CD4-positive, alpha-beta memory T cell (primary cell): ENCODE data around the gene CBX8. TPM values are rescaled to one million over a fixed set of nuclear protein-coding genes. Genes with fewer than 3 reads are reported as not detected.
A peak's percentile ranks its signal among the peaks of the same experiment; 100 is the strongest.

Experiments used
- CTCF ChIA-PET: fragments of 350-600 bp; sonication (Branson Sonifier 250); formaldehyde crosslinking; loops from one replicate; lab custom pipeline; 2021; ENCODE audit warnings: inconsistent platforms; ENCODE audit not compliant: partially characterized antibody; lab: Charles Lee
- POLR2A ChIA-PET: fragments of 350-600 bp; sonication (Branson Sonifier 250); formaldehyde crosslinking; loops from one replicate; lab custom pipeline; 2021; ENCODE audit not compliant: partially characterized antibody; lab: Charles Lee
- DNase-seq, 5 donors: peaks; one replicate each; pipeline versions ENCODE4 v3.0.0 to v3.0.0-alpha.2; 2020 to 2022; ENCODE audit warnings: mixed read lengths in 1 of 5
- H3K27ac ChIP-seq: one replicate; pipeline ENCODE4 v1.7.0; 2013; ENCODE audit warnings: low read depth, low read length
- H3K27me3 ChIP-seq: 2 replicates; pipeline ENCODE4 v1.7.0; 2013; ENCODE audit warnings: mild to moderate bottlenecking, low read length, moderate library complexity; ENCODE audit not compliant: insufficient read depth
- H3K36me3 ChIP-seq: 2 replicates; pipeline ENCODE4 v1.7.0; 2013; ENCODE audit warnings: mild to moderate bottlenecking, low read length, moderate library complexity; ENCODE audit not compliant: insufficient read depth
- H3K4me1 ChIP-seq: 2 replicates; pipeline ENCODE4 v1.7.0; 2013; ENCODE audit warnings: mild to moderate bottlenecking, low read length, moderate library complexity; ENCODE audit not compliant: insufficient read depth
- H3K4me3 ChIP-seq, 2 donors: one replicate each; pipeline ENCODE4 v1.7.0; 2013; ENCODE audit warnings: low read length in 2 of 2, mild to moderate bottlenecking in 1 of 2
- H3K9me3 ChIP-seq, 2 donors: one replicate each; pipeline ENCODE4 v1.7.0; 2013; ENCODE audit warnings: low read length in 2 of 2, control low read depth in 1 of 2; ENCODE audit not compliant: control insufficient read depth in 1 of 2
- H3K27ac Mint-ChIP-seq, 7 donors: one replicate each; pipeline ENCODE4 v1.8.0; 2020 to 2021; ENCODE audit warnings: mixed read lengths in 7 of 7, mild to moderate bottlenecking in 6 of 7, inconsistent platforms in 3 of 7, moderate library complexity in 3 of 7
- H3K27me3 Mint-ChIP-seq, 2 donors: one replicate each; pipeline ENCODE4 v1.8.0; 2020 to 2021; ENCODE audit warnings: mixed read lengths in 2 of 2
- H3K36me3 Mint-ChIP-seq, 2 donors: one replicate each; pipeline ENCODE4 v1.8.0; 2020 to 2021; ENCODE audit warnings: mixed read lengths in 2 of 2, inconsistent platforms in 1 of 2, mild to moderate bottlenecking in 1 of 2
- H3K4me1 Mint-ChIP-seq, 4 donors: one replicate each; pipeline ENCODE4 v1.8.0; 2020 to 2021; ENCODE audit warnings: mixed read lengths in 4 of 4, mild to moderate bottlenecking in 1 of 4
- H3K4me3 Mint-ChIP-seq, 8 donors: one replicate each; pipeline ENCODE4 v1.8.0; 2020 to 2021; ENCODE audit warnings: mixed read lengths in 8 of 8, mild to moderate bottlenecking in 7 of 8, moderate library complexity in 6 of 8, inconsistent platforms in 3 of 8
- H3K9me3 Mint-ChIP-seq, 8 donors: one replicate each; pipeline ENCODE4 v1.8.0; 2020 to 2021; ENCODE audit warnings: mixed read lengths in 8 of 8, mild to moderate bottlenecking in 5 of 8, inconsistent platforms in 3 of 8, moderate library complexity in 1 of 8
- intact Hi-C: fragments of 100-400 bp; cut with micrococcal nuclease; formaldehyde crosslinking; loops from one replicate; pipeline ENCODE4 v1.15.1; 2023
- polyA plus RNA-seq, 2 donors: library from polyadenylated mRNA; unstranded; fragments of 300-500 nt; fragmentation: Illumina TruSeq; gene quantifications; one replicate each; pipeline ENCODE4 v1.2.3, GENCODE V29; 2021
- total RNA-seq, 2 experiments: library from RNA; stranded (reverse); gene quantifications; one replicate each; pipeline ENCODE4 v1.2.3, GENCODE V29; 2021

Gene CBX8
- total and polyA plus RNA-seq, 4 experiments from 2014 or later: 0.29 to 4.1 (median 1.6) TPM

DNA sequence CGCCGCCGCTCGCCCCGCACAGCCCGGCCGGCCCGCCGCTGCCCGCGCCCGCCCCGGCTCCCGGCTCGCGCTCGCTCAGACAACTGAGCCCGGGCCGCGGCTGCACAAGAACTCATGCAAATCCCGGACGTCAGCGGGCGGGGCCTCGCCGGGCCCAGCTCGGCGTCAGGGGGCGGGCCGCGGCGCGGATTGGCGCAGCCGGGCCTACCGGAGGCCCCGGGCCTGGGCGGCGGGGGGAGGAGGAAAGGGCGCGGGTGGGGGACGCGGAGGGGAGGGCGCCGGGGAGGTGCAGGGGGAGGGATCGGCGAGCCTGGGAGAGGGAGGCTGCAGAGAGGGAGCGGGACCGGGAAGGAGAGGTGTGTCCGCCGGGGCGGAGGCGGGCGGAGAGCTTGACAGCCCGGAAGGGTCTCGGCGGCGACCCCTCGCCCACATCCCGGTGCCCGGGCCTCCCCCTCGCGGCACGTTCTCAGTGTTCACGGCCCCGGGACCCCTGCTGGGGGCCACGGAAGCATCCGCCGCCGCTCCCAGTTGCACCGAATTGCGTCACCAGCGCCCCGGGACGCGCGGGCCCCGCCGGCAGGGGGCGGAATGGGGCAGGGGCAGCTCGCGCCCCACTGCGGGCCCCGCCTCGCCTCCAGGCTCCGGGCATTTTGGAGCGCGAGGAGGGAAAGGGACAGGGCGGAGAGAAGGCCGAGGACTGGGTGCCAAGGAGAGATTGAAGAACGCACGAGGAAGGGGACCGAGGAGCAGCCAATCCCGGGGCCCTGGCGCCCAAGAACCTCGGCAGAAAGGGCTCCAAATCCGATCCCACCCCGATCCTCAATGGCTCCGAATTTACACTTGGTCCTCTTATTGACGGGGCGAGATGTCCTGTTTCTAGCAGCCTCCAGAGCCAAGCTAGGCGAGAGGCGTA, 42.7 kb upstream of the CBX8 start, which contains the start of gene CBX4:
CBX4 (minus strand) TSS at position 85 of the 913 bp plus-strand sequence. CDS start 189 bp downstream, outside the sequence.
- intact Hi-C loops: loop anchor here (2.0 to 10.0 kb wide), 3 partner anchors 29 to 157 kb away; no protein-coding TSS in a partner anchor
- Mint-ChIP-seq H3K4me3 (peak within 1 kb of the TSS; percentile 91 to 97 (median 96)), H3K27ac (peak within 1 kb of the TSS; percentile 89 to 98 (median 95)), H3K9me3 (peaks cover 0 to 6% (median 0%) of the 10 kb centered on the region in 8 donors), H3K36me3 (peaks cover 12 to 16% of the 10 kb centered on the region in 2 donors), H3K4me1 (peaks cover 12 to 65% (median 40%) of the 10 kb centered on the region in 4 donors), H3K27me3 (peaks cover 10 to 13% of the 10 kb centered on the region in 2 donors)
- Histone ChIP-seq H3K9me3 (no peaks in the 10 kb centered on the region), H3K36me3 (peaks cover 9% of the 10 kb centered on the region), H3K27ac (peak within 1 kb of the TSS; percentile 52), H3K4me1 (peaks cover 75% of the 10 kb centered on the region), H3K27me3 (peaks cover 37% of the 10 kb centered on the region), H3K4me3 (peak within 1 kb of the TSS; percentile 89 to 99)
- DNase-seq: peak; percentile 85 to 92 (median 87)
- CTCF ChIA-PET: interaction anchor here (0.6 to 1.9 kb wide), 13 partner anchors 11 to 153 kb away, joined by 3 to 10 read pairs (median 4); partner anchors contain the start of gene CBX8
- POLR2A ChIA-PET: interaction anchor here (0.6 to 16.4 kb wide), 18 partner anchors 9 to 1458 kb away, joined by 3 to 503 read pairs (median 4); partner anchors contain the start of genes CBX8 and GAA

- Mint-ChIP-seq H3K27ac (peak overlapping the region; percentile 89 to 98 (median 95)), H3K36me3 (peaks cover 14 to 18% of the 10 kb centered on the region in 2 donors), H3K4me3 (peak overlapping the region; percentile 91 to 97 (median 96)), H3K27me3 (peaks cover 10 to 13% of the 10 kb centered on the region in 2 donors), H3K9me3 (peaks cover 0 to 7% (median 0%) of the 10 kb centered on the region in 8 donors), H3K4me1 (peaks cover 12 to 66% (median 40%) of the 10 kb centered on the region in 4 donors)
- ChIA-PET CTCF (interaction anchor here (0.6 to 1.9 kb wide), 5 partner anchors 13 to 93 kb away, joined by 3 to 8 read pairs (median 4); no protein-coding TSS in a partner anchor), POLR2A (interaction anchor here (0.7 to 16.4 kb wide), 15 partner anchors 8 to 1457 kb away, joined by 3 to 503 read pairs (median 4); partner anchors contain the start of genes CBX8 and GAA)
- Histone ChIP-seq H3K27ac (peak overlapping the region; percentile 52), H3K9me3 (no peaks in the 10 kb centered on the region), H3K36me3 (peaks cover 13% of the 10 kb centered on the region), H3K4me1 (peaks cover 66% of the 10 kb centered on the region), H3K4me3 (peak overlapping the region; percentile 89 to 99), H3K27me3 (peaks cover 34% of the 10 kb centered on the region)
- DNase-seq: peak; percentile 70 to 79 (median 73)
- intact Hi-C loops: loop anchor here (1.0 to 2.0 kb wide), 3 partner anchors 28 to 158 kb away; partner anchors contain the start of gene CBX8
Measured at GRCh38 chr17:79838522-79839274, 41.8 kb upstream of the CBX8 start.

DNA sequence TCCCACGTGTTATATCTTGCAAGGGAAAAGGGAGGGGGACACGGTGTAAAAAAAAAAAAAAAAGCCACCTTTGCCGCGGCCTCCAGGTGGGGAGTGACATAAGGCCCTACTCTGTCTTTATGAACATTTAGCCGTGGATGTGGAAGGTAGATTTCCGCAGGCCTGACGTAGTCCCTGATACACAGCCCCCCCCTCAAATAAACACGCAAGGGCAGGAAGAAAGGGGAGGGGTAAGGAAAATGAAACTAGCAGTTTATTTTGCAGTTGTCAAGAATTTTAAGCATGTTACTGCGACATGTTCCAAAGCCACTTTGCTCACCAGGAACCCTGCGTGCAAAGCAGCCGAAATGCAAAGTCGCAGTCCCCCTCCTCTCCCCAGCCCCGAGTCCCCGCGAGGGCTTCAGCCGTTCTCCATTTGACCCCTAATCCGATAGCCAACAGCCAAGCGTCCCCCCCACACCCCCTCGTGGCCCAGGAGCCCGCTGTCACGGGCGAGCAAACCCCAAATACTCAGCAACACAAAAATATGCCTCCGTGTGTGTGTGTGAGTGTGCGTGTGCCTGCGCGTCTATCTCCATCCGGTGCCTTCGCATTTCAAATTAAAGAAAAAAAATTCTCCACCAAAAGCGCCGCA, 41.1 kb upstream of the CBX8 start:
- H3K4me3 Mint-ChIP-seq: peak overlapping the region; percentile 91 to 97 (median 96)
- peaks cover 7 to 9% of the 10 kb centered on the region in 2 donors for H3K27me3 Mint-ChIP-seq
- Histone ChIP-seq H3K4me3 (peak overlapping the region; percentile 89 to 99), H3K36me3 (peaks cover 16% of the 10 kb centered on the region), H3K4me1 (peaks cover 64% of the 10 kb centered on the region), H3K27me3 (peaks cover 31% of the 10 kb centered on the region), H3K27ac (peak overlapping the region; percentile 52), H3K9me3 (no peaks in the 10 kb centered on the region)
- POLR2A ChIA-PET: interaction anchor here (0.7 to 16.4 kb wide), 5 partner anchors 13 to 264 kb away, joined by 3 to 503 read pairs (median 4); partner anchors contain the start of genes CBX8 and GAA
- peaks cover 0 to 7% (median 0%) of the 10 kb centered on the region in 8 donors for H3K9me3 Mint-ChIP-seq
- peak in 4 of 5 donors; percentile 40 to 73 (median 55) for DNase-seq
- intact Hi-C loops: loop anchor here (1.0 to 2.0 kb wide), 3 partner anchors 27 to 159 kb away; partner anchors contain the start of gene CBX8
- CTCF ChIA-PET: interaction anchor here (1.1 kb wide), 1 partner anchor 41 kb away, joined by 4 read pairs; the partner anchor contains the start of gene CBX8
- peaks cover 14 to 65% (median 39%) of the 10 kb centered on the region in 4 donors for H3K4me1 Mint-ChIP-seq
- H3K27ac Mint-ChIP-seq: peak overlapping the region; percentile 89 to 98 (median 95)
- H3K36me3 Mint-ChIP-seq: peaks cover 20% of the 10 kb centered on the region in 2 donors

DNA sequence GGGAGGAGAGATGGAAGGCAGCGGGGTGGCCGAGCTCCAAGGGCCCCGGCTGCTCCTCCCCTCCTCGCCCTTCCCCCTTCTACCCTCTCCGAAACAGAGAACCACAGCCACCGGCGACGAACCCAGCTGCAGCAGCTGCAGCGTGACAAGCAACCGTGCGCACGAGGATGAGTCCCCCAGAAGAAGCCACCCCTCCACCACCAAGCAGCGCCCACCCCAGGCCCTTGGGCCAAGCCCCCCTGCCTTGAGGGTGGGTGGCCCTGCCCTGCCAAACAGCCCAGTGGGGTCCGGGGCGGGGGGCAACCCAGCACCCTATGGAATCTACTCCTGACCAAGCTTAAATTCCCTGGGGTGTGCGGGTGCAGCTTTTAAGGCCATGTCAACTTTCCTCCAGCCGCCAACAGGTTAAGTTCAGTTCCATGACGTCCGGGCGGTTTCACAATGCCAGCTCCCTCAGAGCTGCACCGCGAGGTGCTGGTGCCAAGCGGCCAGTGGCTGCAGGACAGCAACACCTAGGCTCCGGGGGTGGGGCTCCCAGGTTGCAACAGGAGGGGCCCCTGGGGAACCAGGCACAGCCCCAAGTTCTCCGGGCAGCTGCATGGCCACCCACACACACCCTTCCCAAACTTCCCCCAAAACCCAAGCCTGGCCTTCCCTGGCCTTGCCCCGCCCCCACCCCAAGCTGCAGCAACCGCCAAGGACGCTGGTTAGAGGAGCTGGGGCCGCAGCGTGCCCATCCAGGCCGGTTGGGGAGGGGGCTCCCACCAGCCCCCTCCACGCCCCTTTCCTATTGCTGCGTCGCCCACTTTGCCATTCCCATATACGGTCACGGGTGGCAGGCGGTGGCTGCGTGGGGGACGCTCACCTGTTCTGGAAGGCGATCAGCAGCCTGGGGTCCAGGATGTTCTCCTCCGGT, 40.4 kb upstream of the CBX8 start:
- POLR2A ChIA-PET: interaction anchor here (0.7 to 16.4 kb wide), 5 partner anchors 13 to 160 kb away, joined by 3 to 503 read pairs (median 3); partner anchors contain the start of gene CBX8
- Histone ChIP-seq H3K36me3 (peaks cover 16% of the 10 kb centered on the region), H3K27me3 (peaks cover 24% of the 10 kb centered on the region), H3K4me1 (peaks cover 58% of the 10 kb centered on the region), H3K27ac (peak overlapping the region; percentile 52), H3K9me3 (no peaks in the 10 kb centered on the region), H3K4me3 (peak overlapping the region; percentile 89 to 99)
- Mint-ChIP-seq H3K4me1 (peaks cover 12 to 60% (median 36%) of the 10 kb centered on the region in 4 donors), H3K4me3 (peak overlapping the region; percentile 91 to 97 (median 96)), H3K27me3 (peaks cover 3 to 5% of the 10 kb centered on the region in 2 donors), H3K27ac (peak overlapping the region in 6 of 7 donors; percentile 31 to 98 (median 94)), H3K9me3 (peaks cover 0 to 7% (median 0%) of the 10 kb centered on the region in 8 donors), H3K36me3 (peaks cover 21 to 22% of the 10 kb centered on the region in 2 donors)
- peak in 2 of 5 donors; percentile 42 to 68 for DNase-seq
- CTCF ChIA-PET: interaction anchor here (0.9 to 1.1 kb wide), 2 partner anchors 20 to 40 kb away, joined by 3 to 4 read pairs; partner anchors contain the start of gene CBX8
- intact Hi-C loops: no loop called here

DNA sequence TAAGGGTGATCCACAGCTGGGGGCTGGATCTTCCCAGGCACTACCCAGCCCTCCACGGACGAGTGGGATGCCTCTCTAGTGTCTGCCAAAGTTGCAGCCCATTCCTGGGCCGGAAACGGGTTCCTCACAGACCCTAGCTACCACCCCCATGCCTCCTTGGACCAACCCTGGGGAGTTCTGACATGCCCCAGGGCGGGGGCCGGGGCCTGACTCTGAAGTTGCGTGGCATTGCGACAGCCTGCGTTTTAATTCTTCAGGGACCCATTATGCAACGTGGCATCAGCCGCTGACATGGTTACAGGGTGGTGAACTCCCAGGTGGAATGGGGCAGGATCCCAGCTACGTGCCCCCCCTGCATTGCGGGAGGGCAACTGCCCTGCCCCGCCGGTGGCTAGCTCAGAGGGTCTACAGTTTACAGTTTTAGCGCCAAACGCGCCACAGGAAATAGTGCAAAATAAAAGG, 39.7 kb upstream of the CBX8 start:
- peaks cover 51% of the 10 kb centered on the region for H3K4me1 ChIP-seq
- no peak for DNase-seq
- peak overlapping the region in 1 of 2 donors; percentile 89 for H3K4me3 ChIP-seq
- no peaks in the 10 kb centered on the region for H3K9me3 ChIP-seq
- ChIA-PET CTCF (interaction anchor here (0.9 to 1.5 kb wide), 3 partner anchors 13 to 39 kb away, joined by 3 to 4 read pairs (median 4); partner anchors contain the start of gene CBX8), POLR2A (interaction anchor here (0.7 to 16.4 kb wide), 4 partner anchors 12 to 160 kb away, joined by 3 to 503 read pairs (median 3); partner anchors contain the start of gene CBX8)
- peaks cover 0 to 1% of the 10 kb centered on the region in 2 donors for H3K27me3 Mint-ChIP-seq
- H3K27me3 ChIP-seq: peaks cover 17% of the 10 kb centered on the region
- H3K4me1 Mint-ChIP-seq: peaks cover 9 to 56% (median 32%) of the 10 kb centered on the region in 4 donors
- H3K36me3 Mint-ChIP-seq: peaks cover 21 to 22% of the 10 kb centered on the region in 2 donors
- peak overlapping the region in 3 of 7 donors; percentile 27 to 89 (median 31) for H3K27ac Mint-ChIP-seq
- H3K27ac ChIP-seq: no peak overlapping the region
- peak overlapping the region; percentile 58 to 97 (median 93) for H3K4me3 Mint-ChIP-seq
- peaks cover 16% of the 10 kb centered on the region for H3K36me3 ChIP-seq
- peaks cover 0 to 7% (median 0%) of the 10 kb centered on the region in 8 donors for H3K9me3 Mint-ChIP-seq
- intact Hi-C loops: no loop called here
